HUES48 (cell line): ENCODE results near the gene AGBL1.
A peak's percentile ranks its signal among the peaks of the same experiment; 100 is the strongest.

Source experiments
- H3K27ac ChIP-seq: one replicate; pipeline ENCODE4 v1.7.0; 2013; ENCODE audit warnings: low read depth, low read length, inconsistent platforms
- H3K27me3 ChIP-seq: 2 replicates; pipeline ENCODE4 v1.6.1; 2013; ENCODE audit warnings: mild to moderate bottlenecking, low read length; ENCODE audit not compliant: control insufficient read depth, insufficient read depth
- H3K36me3 ChIP-seq: 2 replicates; pipeline ENCODE4 v1.6.1; 2013; ENCODE audit warnings: low read length; ENCODE audit not compliant: control insufficient read depth, insufficient read depth
- H3K4me1 ChIP-seq: 2 replicates; pipeline ENCODE4 v1.6.1; 2013; ENCODE audit warnings: mild to moderate bottlenecking, low read length; ENCODE audit not compliant: control insufficient read depth, insufficient read depth
- H3K4me3 ChIP-seq: 2 replicates; pipeline ENCODE4 v1.5.1; 2013; ENCODE audit warnings: mild to moderate bottlenecking, low read depth, low read length
- H3K9ac ChIP-seq: 2 replicates; pipeline ENCODE4 v1.6.1; 2013; ENCODE audit warnings: mild to moderate bottlenecking, low read depth, low read length, moderate library complexity
- H3K9me3 ChIP-seq: 2 replicates; pipeline ENCODE4 v1.6.1; 2013; ENCODE audit warnings: low read length; ENCODE audit not compliant: control insufficient read depth, insufficient read depth

AGBL1 gene

DNA sequence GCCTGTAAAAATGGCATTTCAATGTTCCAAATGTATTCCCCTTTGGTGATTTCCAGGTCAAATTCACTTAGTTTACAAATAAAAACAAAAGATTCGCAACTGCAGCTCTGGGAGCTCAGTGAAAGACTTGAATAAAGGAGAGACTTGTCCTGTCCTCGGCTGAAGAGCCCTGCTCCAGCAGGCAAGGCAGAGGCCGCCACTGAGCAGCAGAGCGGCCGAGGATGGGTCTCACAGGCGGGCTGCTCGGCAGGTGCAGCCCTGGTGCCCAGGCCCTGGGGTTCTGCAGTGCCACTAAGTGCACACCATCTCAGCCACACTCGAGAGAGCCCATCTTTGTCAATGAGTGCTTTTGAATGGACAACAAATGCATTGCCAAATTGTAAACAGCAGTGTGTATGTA, 856.2 kb downstream of the AGBL1 start:
- Histone ChIP-seq H3K9me3 (no peaks in the 10 kb centered on the region), H3K4me1 (peaks cover 8% of the 10 kb centered on the region), H3K36me3 (no peaks in the 10 kb centered on the region), H3K27ac (no peak overlapping the region), H3K9ac (no peak overlapping the region), H3K4me3 (no peak overlapping the region), H3K27me3 (no peaks in the 10 kb centered on the region)

DNA sequence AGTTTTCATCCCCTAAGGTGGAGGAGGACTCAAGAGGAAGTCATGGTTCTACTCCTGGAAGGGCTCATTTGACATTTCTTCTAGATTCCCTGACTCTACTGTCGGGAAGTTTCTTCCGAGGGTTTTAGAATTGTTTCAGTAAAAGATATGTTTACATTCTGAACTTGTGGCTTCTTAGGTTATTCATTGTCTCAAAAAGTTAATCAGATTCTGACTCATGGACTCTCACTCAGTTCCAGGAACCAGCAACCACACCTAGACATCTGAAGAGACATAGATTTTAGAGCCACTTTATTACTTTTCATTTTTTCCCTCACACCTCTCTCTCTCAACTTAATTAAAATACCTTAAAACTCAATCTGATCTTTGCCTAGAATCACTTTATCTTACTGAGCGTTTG, 862.6 kb downstream of the AGBL1 start:
- Histone ChIP-seq H3K4me3 (no peak overlapping the region), H3K9ac (no peak overlapping the region), H3K27ac (no peak overlapping the region), H3K36me3 (no peaks in the 10 kb centered on the region), H3K9me3 (no peaks in the 10 kb centered on the region), H3K4me1 (peaks cover 10% of the 10 kb centered on the region), H3K27me3 (no peaks in the 10 kb centered on the region)

DNA sequence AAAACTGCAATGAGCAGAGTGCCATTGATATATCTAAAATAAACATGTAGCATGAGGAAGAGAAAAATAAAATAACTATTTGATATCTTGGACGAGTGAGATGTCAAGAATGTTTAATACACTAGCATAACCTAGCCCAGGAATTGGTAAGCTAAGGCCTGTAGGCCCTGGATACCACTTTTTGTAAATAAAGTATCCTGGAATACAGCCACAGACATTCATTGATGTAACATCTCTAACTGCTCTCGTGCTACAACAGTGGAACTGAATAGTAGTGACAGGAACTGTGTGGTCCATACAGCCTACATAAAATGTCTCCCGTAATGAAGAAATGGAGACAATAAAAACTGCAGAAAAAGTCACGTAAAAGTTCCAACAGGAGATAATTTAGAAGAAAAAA, 869.0 kb downstream of the AGBL1 start:
- H3K9me3 ChIP-seq, result no peaks in the 10 kb centered on the region
- H3K9ac ChIP-seq, result no peak overlapping the region
- H3K27ac ChIP-seq, result no peak overlapping the region
- no peaks in the 10 kb centered on the region for H3K27me3 ChIP-seq
- H3K36me3 ChIP-seq, result no peaks in the 10 kb centered on the region
- H3K4me1 ChIP-seq, result no peaks in the 10 kb centered on the region
- no peak overlapping the region for H3K4me3 ChIP-seq

DNA sequence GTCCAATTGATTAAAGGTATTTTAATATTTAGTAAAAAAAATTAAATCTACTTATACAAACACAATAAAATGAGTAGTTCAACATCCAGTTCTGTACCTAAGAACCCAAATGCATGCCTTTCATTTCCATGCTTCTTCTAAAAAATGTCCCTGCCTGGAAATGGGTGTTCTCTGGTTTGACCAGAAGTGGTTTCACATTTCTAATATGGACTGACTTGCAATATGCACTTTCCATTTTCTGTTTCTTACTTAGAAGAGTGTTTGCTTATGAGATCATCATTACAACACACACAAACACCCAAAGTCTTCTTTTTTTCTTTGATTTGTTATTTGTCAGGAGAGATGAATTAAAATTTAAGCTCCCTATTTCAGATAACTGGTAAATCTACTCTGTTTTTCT, 879.6 kb downstream of the AGBL1 start:
- no peaks in the 10 kb centered on the region for H3K36me3 ChIP-seq
- no peaks in the 10 kb centered on the region for H3K4me1 ChIP-seq
- H3K4me3 ChIP-seq, result no peak overlapping the region
- no peak overlapping the region for H3K27ac ChIP-seq
- H3K27me3 ChIP-seq, result no peaks in the 10 kb centered on the region
- H3K9ac ChIP-seq, result no peak overlapping the region
- no peaks in the 10 kb centered on the region for H3K9me3 ChIP-seq

DNA sequence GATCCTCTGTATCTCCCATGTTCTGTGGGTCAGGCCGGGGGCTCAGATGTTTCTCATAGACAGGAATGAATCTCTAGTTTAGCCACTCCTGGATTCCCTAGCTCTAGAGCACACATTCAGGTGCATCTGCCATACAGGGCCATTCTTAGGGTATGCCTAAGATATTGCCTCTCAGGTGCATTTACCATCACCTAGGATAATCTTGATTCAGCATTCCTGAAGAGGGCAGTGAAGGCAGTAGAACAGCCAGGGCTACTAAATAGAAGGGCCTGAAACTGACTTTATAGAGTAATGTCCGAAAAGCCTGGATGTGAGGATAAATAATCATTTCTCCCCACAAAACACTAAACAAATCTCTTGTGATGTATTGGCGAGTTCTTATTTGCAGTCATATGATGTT, 882.0 kb downstream of the AGBL1 start:
- Histone ChIP-seq H3K27me3 (no peaks in the 10 kb centered on the region), H3K9me3 (no peaks in the 10 kb centered on the region; the same call in 1 of the 2 replicates), H3K4me3 (no peak overlapping the region)

DNA sequence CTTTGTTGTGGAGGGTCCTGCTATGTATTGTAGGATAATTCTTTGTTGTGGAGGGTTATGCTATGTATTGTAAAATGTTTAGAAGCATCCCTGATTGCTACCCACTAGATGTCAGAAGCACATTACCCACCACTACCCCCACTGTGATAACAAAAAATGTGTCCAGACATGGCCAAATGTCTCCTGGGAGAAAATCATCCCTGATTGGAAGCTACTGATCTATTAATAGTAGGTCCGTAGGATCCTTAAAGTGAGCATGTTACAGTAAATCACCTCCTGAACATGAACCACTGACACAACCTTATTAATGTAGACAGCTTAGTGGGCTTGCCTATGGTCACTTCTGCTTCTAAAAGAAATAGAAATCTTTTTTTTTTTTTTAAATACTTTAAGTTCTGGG, 884.6 kb downstream of the AGBL1 start:
- H3K27ac ChIP-seq, result no peak overlapping the region
- H3K4me3 ChIP-seq, result no peak overlapping the region
- no peaks in the 10 kb centered on the region for H3K27me3 ChIP-seq

More for the DNA sequence above, 882.0 kb downstream of the AGBL1 start:
- no peaks in the 10 kb centered on the region for H3K4me1 ChIP-seq
- H3K9ac ChIP-seq, result no peak overlapping the region
- H3K27ac ChIP-seq, result no peak overlapping the region
- no peaks in the 10 kb centered on the region for H3K36me3 ChIP-seq

DNA sequence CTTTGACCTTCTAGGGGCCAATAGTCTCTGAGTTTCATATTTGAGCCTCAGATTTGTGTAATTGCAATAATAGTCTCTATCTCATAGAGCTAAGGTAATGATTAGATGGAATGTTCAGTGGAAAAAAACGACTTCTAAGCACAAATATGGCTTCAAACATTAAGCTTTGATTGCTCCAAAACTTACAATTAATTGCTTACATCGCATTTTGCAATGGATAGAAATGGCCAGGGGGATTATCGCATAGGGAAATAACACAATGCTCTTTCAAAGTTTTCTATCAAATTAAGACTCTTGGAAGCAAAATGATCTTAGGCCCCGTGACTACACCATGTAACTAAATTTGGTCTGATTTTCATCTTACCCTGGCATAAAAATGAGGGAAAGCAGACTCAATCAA, 888.6 kb downstream of the AGBL1 start:
- H3K4me3 ChIP-seq, result no peak overlapping the region
- H3K27me3 ChIP-seq, result no peaks in the 10 kb centered on the region
- peaks cover 10% of the 10 kb centered on the region; the same call in 1 of the 2 replicates for H3K4me1 ChIP-seq
- no peaks in the 10 kb centered on the region for H3K36me3 ChIP-seq
- no peak overlapping the region for H3K9ac ChIP-seq
- no peaks in the 10 kb centered on the region; the same call in 1 of the 2 replicates for H3K9me3 ChIP-seq
- H3K27ac ChIP-seq, result no peak overlapping the region

More for the DNA sequence above, 884.6 kb downstream of the AGBL1 start:
- Histone ChIP-seq H3K9me3 (no peaks in the 10 kb centered on the region; the same call in 1 of the 2 replicates), H3K9ac (no peak overlapping the region), H3K36me3 (no peaks in the 10 kb centered on the region), H3K4me1 (no peaks in the 10 kb centered on the region)

DNA sequence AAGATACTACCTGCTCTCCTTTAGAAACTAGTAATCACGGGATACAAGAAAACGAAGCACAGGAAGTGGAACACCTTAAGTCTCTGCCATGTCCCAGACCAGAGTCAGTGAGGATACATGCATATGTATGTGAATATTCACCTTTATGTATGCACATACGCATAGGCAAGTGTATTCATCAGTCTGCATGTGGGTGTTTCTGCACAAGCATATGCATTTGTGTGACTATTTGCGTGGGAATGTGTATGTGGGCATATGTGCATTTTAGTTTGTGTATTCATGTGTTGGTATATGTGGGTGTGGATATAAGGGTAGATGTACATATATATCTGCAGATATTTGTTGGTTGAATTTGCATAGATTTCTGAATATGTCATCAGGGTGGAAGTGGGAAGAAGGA, 889.7 kb downstream of the AGBL1 start:
- Histone ChIP-seq H3K9me3 (no peaks in the 10 kb centered on the region; the same call in 1 of the 2 replicates), H3K27ac (no peak overlapping the region)

DNA sequence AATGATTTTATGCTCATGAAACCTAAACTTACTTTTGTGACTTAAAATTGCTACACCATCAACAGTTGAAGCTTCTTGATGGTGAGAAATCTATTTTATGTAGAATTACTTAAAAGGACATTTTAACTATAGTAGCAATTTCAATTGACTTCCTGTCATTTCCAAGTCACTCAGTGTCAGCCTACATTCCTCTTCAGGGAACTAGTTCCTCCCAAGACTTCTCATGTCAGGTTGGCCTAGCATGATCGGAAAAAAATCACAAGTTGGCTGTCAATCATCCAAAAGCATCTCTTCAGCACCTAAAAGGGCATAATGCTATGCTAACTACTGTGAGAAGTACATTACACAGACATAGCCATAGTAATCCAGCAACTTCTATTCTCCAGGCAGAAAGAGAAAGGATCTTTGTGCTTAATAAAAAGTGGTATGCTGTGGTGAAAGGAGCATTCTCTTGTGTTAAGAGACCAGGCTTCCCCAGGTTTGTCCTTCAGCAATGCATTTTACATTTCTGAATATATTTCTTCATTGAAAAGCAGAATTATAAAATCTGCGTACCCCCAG, 893.7 kb downstream of the AGBL1 start:
- no peak overlapping the region for H3K9ac ChIP-seq
- no peaks in the 10 kb centered on the region for H3K36me3 ChIP-seq
- no peak overlapping the region for H3K4me3 ChIP-seq
- no peak overlapping the region for H3K27ac ChIP-seq
- H3K27me3 ChIP-seq, result no peaks in the 10 kb centered on the region
- H3K4me1 ChIP-seq, result peaks cover 14% of the 10 kb centered on the region
- no peaks in the 10 kb centered on the region for H3K9me3 ChIP-seq

More for the DNA sequence above, 889.7 kb downstream of the AGBL1 start:
- no peaks in the 10 kb centered on the region for H3K36me3 ChIP-seq
- no peak overlapping the region for H3K9ac ChIP-seq
- H3K27me3 ChIP-seq, result no peaks in the 10 kb centered on the region
- H3K4me3 ChIP-seq, result no peak overlapping the region
- peaks cover 14% of the 10 kb centered on the region for H3K4me1 ChIP-seq

DNA sequence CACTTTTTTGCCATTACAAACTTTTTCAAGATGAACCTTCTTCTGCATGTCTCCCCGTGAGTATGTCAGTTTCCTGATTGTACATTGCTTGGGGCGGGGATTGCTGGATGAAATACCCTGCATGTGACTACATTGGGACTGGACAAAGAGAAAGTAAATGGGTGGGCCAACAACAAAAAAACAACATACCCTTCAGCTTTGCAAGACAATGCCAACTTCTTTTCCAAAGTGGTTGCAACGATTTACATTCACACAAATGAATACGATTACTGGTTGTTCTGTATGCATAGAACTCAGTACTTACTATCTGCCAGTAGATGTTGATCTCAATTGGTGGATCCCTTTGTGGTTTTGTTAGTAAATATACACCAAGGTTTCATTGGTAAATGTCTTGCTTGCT, 908.4 kb downstream of the AGBL1 start:
- Histone ChIP-seq H3K9me3 (no peaks in the 10 kb centered on the region), H3K4me1 (peaks cover 16% of the 10 kb centered on the region), H3K36me3 (no peaks in the 10 kb centered on the region), H3K27ac (peak overlapping the region; percentile 76), H3K9ac (no peak overlapping the region), H3K4me3 (no peak overlapping the region), H3K27me3 (no peaks in the 10 kb centered on the region)

DNA sequence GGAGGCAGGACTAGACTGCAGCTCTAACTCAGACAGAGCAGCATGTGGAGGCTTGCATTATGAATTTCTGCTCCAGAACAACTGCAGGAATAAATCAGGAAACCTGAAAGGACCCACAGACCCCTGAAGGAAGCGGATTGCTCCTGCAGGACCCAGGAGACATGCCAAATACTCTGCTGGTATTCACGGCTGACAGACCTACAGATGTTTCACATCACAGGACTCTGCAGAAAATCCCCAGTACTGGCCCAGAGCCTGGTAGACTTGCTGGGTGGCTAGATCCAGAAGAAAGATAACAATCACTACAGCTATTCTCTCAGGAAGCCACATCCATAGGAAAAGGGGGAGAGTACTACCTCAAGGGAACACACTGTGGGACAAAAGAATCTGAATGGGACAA, 942.1 kb downstream of the AGBL1 start:
- no peak overlapping the region for H3K4me3 ChIP-seq
- H3K36me3 ChIP-seq, result no peaks in the 10 kb centered on the region
- H3K27ac ChIP-seq, result no peak overlapping the region
- no peaks in the 10 kb centered on the region for H3K9me3 ChIP-seq
- no peak overlapping the region for H3K9ac ChIP-seq
- no peaks in the 10 kb centered on the region for H3K4me1 ChIP-seq
- no peaks in the 10 kb centered on the region for H3K27me3 ChIP-seq
